Naive B cell (primary cell): ENCODE results near the gene ACO2. TPM values are rescaled to one million over a fixed set of nuclear protein-coding genes. Genes with fewer than 3 reads are reported as not detected.
A peak's percentile ranks its signal among the peaks of the same experiment; 100 is the strongest.

Experiments
- ATAC-seq, 2 donors: fragments of 150-1000 bp; cut with Tn5 transposase; 2 replicates each; pipeline ENCODE4 v1.10.0; 2021; ENCODE audit warnings: low read depth in 2 of 2, mild to moderate bottlenecking in 2 of 2, moderate library complexity in 2 of 2
- DNase-seq: peaks from one replicate; pipeline ENCODE4 v3.0.0; 2022
- H3K27ac Mint-ChIP-seq, 6 donors: one replicate each; pipeline ENCODE4 v1.8.0; 2020 to 2022; ENCODE audit warnings: mild to moderate bottlenecking in 6 of 6, mixed read lengths in 6 of 6, moderate library complexity in 5 of 6, inconsistent platforms in 2 of 6
- H3K27me3 Mint-ChIP-seq, 3 donors: one replicate each; pipeline ENCODE4 v1.8.0; 2021 to 2022; ENCODE audit warnings: mixed read lengths in 3 of 3, mild to moderate bottlenecking in 1 of 3
- H3K36me3 Mint-ChIP-seq, 2 donors: one replicate each; pipeline ENCODE4 v1.8.0; 2020 to 2022; ENCODE audit warnings: mixed read lengths in 2 of 2, inconsistent platforms in 1 of 2, mild to moderate bottlenecking in 1 of 2
- H3K4me1 Mint-ChIP-seq, 3 donors: one replicate each; pipeline ENCODE4 v1.8.0; 2020 to 2022; ENCODE audit warnings: mixed read lengths in 3 of 3, inconsistent platforms in 1 of 3, mild to moderate bottlenecking in 1 of 3, moderate library complexity in 1 of 3
- H3K4me3 Mint-ChIP-seq, 8 donors: one replicate each; pipeline ENCODE4 v1.8.0; 2020 to 2022; ENCODE audit warnings: mild to moderate bottlenecking in 8 of 8, mixed read lengths in 8 of 8, moderate library complexity in 8 of 8, inconsistent platforms in 2 of 8
- H3K9me3 Mint-ChIP-seq, 7 donors: one replicate each; pipeline ENCODE4 v1.8.0; 2020 to 2022; ENCODE audit warnings: mixed read lengths in 7 of 7, mild to moderate bottlenecking in 5 of 7, inconsistent platforms in 2 of 7, moderate library complexity in 1 of 7
- polyA plus RNA-seq, 6 donors: library from polyadenylated mRNA; unstranded; fragments of 300-500 nt; fragmentation: Illumina TruSeq; gene quantifications; one replicate each; pipeline ENCODE4 v1.2.3, GENCODE V29; 2021; ENCODE audit warnings: low read depth in 6 of 6

The ACO2 gene
- polyA plus RNA-seq, 6 donors from 2014 or later = 88.9 to 124 (median 106) TPM

GRCh38 chr22:41469218-41469851, 418 bp downstream of the ACO2 start:
- H3K4me1 Mint-ChIP-seq = peaks cover 39 to 52% (median 48%) of the 10 kb centered on the region in 3 donors
- peak overlapping the region; percentile 98 to 100 (median 100) for H3K27ac Mint-ChIP-seq
- no peaks in the 10 kb centered on the region for H3K9me3 Mint-ChIP-seq
- no peaks in the 10 kb centered on the region for H3K27me3 Mint-ChIP-seq
- ATAC-seq = peak in 1 of 2 donors; percentile 9
- peak overlapping the region; percentile 88 to 98 (median 94) for H3K4me3 Mint-ChIP-seq
- peaks cover 5 to 16% of the 10 kb centered on the region in 2 donors for H3K36me3 Mint-ChIP-seq
- no peak for DNase-seq

- H3K9me3 Mint-ChIP-seq = no peaks in the 10 kb centered on the region
- peaks cover 35 to 55% (median 55%) of the 10 kb centered on the region in 3 donors for H3K4me1 Mint-ChIP-seq
- peak overlapping the region in 5 of 6 donors; percentile 29 to 89 (median 71) for H3K27ac Mint-ChIP-seq
Observed at GRCh38 chr22:41470886-41471285, 2.0 kb downstream of the ACO2 start.

GRCh38 chr22:41471568-41471967, 2.7 kb downstream of the ACO2 start:
- no peak for DNase-seq
- Mint-ChIP-seq H3K9me3 (no peaks in the 10 kb centered on the region), H3K27me3 (no peaks in the 10 kb centered on the region), H3K36me3 (peaks cover 5 to 14% of the 10 kb centered on the region in 2 donors), H3K27ac (peak overlapping the region in 2 of 6 donors; percentile 67 to 71), H3K4me3 (peak overlapping the region in 1 of 8 donors; percentile 88), H3K4me1 (peaks cover 35 to 60% (median 58%) of the 10 kb centered on the region in 3 donors)
- no peak for ATAC-seq

More at GRCh38 chr22:41470886-41471285, 2.0 kb downstream of the ACO2 start:
- DNase-seq (no peak), ATAC-seq (no peak)
- peaks cover 5 to 14% of the 10 kb centered on the region in 2 donors for H3K36me3 Mint-ChIP-seq
- H3K4me3 Mint-ChIP-seq = peak overlapping the region; percentile 4 to 94 (median 64)
- no peaks in the 10 kb centered on the region for H3K27me3 Mint-ChIP-seq

GRCh38 chr22:41474872-41475451, 6.0 kb downstream of the ACO2 start:
- H3K27ac Mint-ChIP-seq = peak overlapping the region in 5 of 6 donors; percentile 27 to 60 (median 49)
- H3K4me3 Mint-ChIP-seq = peak overlapping the region in 1 of 8 donors; percentile 10
- no peaks in the 10 kb centered on the region for H3K9me3 Mint-ChIP-seq
- H3K27me3 Mint-ChIP-seq = no peaks in the 10 kb centered on the region
- H3K36me3 Mint-ChIP-seq = peaks cover 0 to 14% of the 10 kb centered on the region in 2 donors
- H3K4me1 Mint-ChIP-seq = peaks cover 36 to 66% (median 66%) of the 10 kb centered on the region in 3 donors
- DNase-seq = no peak
- no peak for ATAC-seq

GRCh38 chr22:41478473-41478872, 9.6 kb downstream of the ACO2 start:
- peaks cover 56 to 79% (median 75%) of the 10 kb centered on the region in 3 donors for H3K4me1 Mint-ChIP-seq
- peak; percentile 61 for DNase-seq
- peak; percentile 76 to 85 for ATAC-seq
- H3K36me3 Mint-ChIP-seq = peaks cover 0 to 9% of the 10 kb centered on the region in 2 donors
- H3K27ac Mint-ChIP-seq = peak overlapping the region; percentile 78 to 98 (median 96)
- H3K4me3 Mint-ChIP-seq = peak overlapping the region; percentile 61 to 90 (median 82)
- no peaks in the 10 kb centered on the region for H3K27me3 Mint-ChIP-seq
- no peaks in the 10 kb centered on the region for H3K9me3 Mint-ChIP-seq

DNA sequence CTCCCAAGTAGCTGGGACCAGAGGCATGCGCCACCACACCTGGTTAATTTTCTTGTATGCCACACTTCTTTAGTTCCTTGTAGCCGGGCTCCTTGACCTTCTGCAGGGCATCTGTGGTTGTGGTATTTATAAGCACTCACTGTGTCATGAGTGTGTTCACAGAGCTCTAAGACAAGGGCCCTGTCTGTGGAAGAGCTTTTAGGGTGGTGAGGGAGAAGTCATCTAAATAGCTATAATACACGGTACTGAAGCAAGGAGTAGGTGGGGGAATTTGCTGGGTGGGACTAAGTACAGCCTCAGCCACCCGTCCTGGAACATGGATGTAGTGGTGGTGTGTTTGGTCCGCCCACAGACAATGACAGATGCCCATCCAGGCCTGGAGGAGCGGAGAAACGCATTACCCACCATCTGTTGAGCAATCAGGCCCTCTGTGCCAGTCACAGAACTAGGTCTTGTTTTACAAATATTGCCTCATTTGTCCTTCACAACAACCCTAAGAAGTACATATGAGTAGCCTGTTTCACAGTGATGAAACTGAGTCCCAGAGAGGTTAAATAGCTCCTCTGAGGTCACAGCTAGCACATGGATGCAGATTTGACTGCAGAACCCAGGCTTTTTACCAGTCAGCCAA, 10.1 kb downstream of the ACO2 start:
- H3K36me3 Mint-ChIP-seq = peaks cover 0 to 4% of the 10 kb centered on the region in 2 donors
- peak overlapping the region; percentile 61 to 90 (median 82) for H3K4me3 Mint-ChIP-seq
- peaks cover 55 to 78% (median 74%) of the 10 kb centered on the region in 3 donors for H3K4me1 Mint-ChIP-seq
- H3K27me3 Mint-ChIP-seq = no peaks in the 10 kb centered on the region
- peak overlapping the region; percentile 78 to 98 (median 96) for H3K27ac Mint-ChIP-seq
- peak; percentile 39 to 41 for ATAC-seq
- DNase-seq = peak; percentile 17
- H3K9me3 Mint-ChIP-seq = no peaks in the 10 kb centered on the region

DNA sequence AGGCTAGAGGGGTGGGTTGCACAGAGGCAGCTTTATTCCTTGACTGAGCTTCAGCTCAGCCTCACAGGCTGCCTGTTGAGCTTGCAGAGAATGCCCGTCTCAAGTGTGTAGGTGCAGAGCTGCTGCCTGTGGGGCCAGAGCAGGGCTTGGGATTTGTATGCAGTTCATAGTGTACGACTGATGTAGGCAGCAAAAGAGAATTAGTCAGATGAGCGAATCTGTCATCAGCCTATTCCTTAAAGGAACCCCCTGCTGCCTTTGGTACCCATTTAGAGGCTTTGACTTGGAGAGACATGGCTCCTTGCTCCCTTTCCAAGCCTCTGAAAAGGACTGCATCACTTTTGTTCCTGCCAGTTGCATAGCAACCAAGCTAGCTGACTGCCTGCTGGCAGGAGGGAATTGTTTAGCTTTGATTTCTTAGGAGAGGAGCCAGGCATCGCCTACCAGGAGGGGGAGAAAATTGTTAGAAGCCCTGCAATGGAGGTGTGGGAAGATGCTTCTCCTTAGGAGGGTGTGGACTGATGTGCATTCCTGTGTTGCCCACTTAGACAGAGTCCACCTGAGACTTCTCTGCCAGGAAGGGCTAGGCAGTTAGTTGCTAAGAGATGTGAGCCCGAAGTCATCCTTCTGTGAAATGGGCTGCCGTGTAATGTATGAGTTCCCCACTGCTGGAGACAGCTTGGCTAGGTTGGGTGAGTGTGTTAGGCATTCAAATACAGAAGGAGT, 10.9 kb downstream of the ACO2 start:
- Mint-ChIP-seq H3K4me3 (peak overlapping the region; percentile 12 to 87 (median 79)), H3K9me3 (no peaks in the 10 kb centered on the region), H3K27ac (peak overlapping the region; percentile 78 to 98 (median 96)), H3K4me1 (peaks cover 56 to 82% (median 76%) of the 10 kb centered on the region in 3 donors), H3K27me3 (no peaks in the 10 kb centered on the region), H3K36me3 (no peaks in the 10 kb centered on the region)
- ATAC-seq (no peak), DNase-seq (no peak)

GRCh38 chr22:41480397-41480735, 11.4 kb downstream of the ACO2 start:
- H3K27ac Mint-ChIP-seq = peak overlapping the region; percentile 78 to 98 (median 95)
- peaks cover 56 to 88% (median 78%) of the 10 kb centered on the region in 3 donors for H3K4me1 Mint-ChIP-seq
- no peaks in the 10 kb centered on the region for H3K27me3 Mint-ChIP-seq

DNA sequence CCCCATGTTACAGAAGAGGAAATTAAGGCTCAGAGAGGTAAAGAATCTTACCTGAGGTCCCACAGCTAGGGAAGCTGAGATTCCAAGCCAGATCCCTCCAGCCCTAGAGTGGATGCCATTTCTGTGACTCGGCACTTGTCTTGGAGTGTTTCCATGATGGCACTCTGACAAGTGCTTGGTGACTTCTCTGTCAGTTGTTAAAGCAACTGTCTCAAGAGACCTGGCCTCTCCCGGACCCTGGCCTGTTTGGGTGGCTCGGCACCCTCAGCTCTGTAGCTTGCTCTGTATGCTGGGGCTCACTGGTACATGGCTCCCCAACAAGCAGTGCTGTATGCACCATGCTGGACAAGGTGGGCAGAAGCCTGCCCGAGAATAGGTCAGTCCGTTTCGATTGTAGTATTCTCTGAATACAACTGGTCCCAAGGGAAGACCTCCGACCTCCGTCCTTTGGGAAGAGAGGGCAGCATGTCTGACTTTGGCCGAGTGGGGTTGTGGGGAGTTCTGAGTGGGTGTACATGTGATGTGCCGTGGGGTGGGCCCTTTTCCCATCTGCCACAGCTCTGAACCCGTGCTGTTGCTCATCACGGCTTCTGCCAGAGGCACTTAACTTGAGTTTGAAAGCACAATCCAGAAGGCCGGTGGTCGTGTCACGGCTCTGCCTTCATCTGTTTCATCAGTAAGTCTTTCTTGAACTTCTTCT, 12.4 kb downstream of the ACO2 start:
- peaks cover 61 to 92% (median 80%) of the 10 kb centered on the region in 3 donors for H3K4me1 Mint-ChIP-seq
- ATAC-seq = no peak
- peak overlapping the region; percentile 78 to 98 (median 95) for H3K27ac Mint-ChIP-seq
- no peak for DNase-seq
- no peaks in the 10 kb centered on the region for H3K9me3 Mint-ChIP-seq
- no peaks in the 10 kb centered on the region for H3K27me3 Mint-ChIP-seq
- H3K4me3 Mint-ChIP-seq = peak overlapping the region in 7 of 8 donors; percentile 37 to 78 (median 40)
- no peaks in the 10 kb centered on the region for H3K36me3 Mint-ChIP-seq

More at GRCh38 chr22:41480397-41480735, 11.4 kb downstream of the ACO2 start:
- Mint-ChIP-seq H3K9me3 (no peaks in the 10 kb centered on the region), H3K36me3 (no peaks in the 10 kb centered on the region), H3K4me3 (peak overlapping the region in 7 of 8 donors; percentile 12 to 87 (median 82))
- DNase-seq (no peak), ATAC-seq (no peak)

DNA sequence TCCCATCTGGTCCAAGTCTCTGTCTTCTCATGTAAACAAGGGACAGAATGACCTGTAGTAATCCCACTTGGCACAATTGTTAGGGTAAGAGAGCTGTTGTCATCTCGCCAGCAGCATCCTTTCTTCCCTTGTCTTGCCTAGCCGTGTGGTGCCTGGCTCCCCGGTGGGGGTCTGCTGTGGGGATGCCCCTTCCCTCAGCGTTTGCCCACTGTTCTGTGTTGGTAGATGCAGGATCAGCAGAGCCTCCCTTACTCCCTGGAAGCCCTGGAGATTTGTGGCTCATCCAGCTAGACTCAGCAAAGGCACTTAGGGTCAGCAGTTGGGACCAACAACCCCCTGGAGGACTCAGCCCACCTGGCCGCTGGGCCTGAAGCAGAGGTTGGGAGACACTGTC, 13.0 kb downstream of the ACO2 start:
- peak overlapping the region in 6 of 8 donors; percentile 16 to 63 (median 42) for H3K4me3 Mint-ChIP-seq
- H3K27ac Mint-ChIP-seq = peak overlapping the region; percentile 68 to 96 (median 92)
- H3K36me3 Mint-ChIP-seq = no peaks in the 10 kb centered on the region
- DNase-seq (no peak), ATAC-seq (no peak)
- no peaks in the 10 kb centered on the region for H3K27me3 Mint-ChIP-seq
- peaks cover 64 to 93% (median 86%) of the 10 kb centered on the region in 3 donors for H3K4me1 Mint-ChIP-seq
- no peaks in the 10 kb centered on the region for H3K9me3 Mint-ChIP-seq

- DNase-seq (no peak), ATAC-seq (no peak)
- Mint-ChIP-seq H3K36me3 (no peaks in the 10 kb centered on the region), H3K9me3 (no peaks in the 10 kb centered on the region), H3K27me3 (no peaks in the 10 kb centered on the region), H3K4me3 (peak overlapping the region in 7 of 8 donors; percentile 10 to 63 (median 16)), H3K27ac (peak overlapping the region; percentile 56 to 96 (median 93)), H3K4me1 (peaks cover 69 to 95% (median 89%) of the 10 kb centered on the region in 3 donors)
Observed at GRCh38 chr22:41482319-41482935, 13.5 kb downstream of the ACO2 start.

GRCh38 chr22:41485033-41485432, 16.1 kb downstream of the ACO2 start:
- Mint-ChIP-seq H3K9me3 (no peaks in the 10 kb centered on the region), H3K36me3 (no peaks in the 10 kb centered on the region), H3K4me3 (peak overlapping the region in 5 of 8 donors; percentile 26 to 49 (median 37)), H3K27me3 (no peaks in the 10 kb centered on the region), H3K27ac (peak overlapping the region; percentile 37 to 97 (median 90)), H3K4me1 (peaks cover 67 to 92% (median 86%) of the 10 kb centered on the region in 3 donors)
- DNase-seq (no peak), ATAC-seq (no peak)
